Measurements from ENCODE around the gene LARP1.

GRCh38 chr5:154861946-154862345 is 106.8 kb downstream of the LARP1 start:
- TF ChIP-seq POLR2AphosphoS5 (IDR thresholded peaks at IDR 0.05; ENCODE audit: borderline replicate concordance, low read depth, low read length) (no peak), EZH2 (IDR thresholded peaks at IDR 0.05) (no peak)
